ENCODE measurements around the gene KCNJ14. TPM values are rescaled to one million over a fixed set of nuclear protein-coding genes. Genes with fewer than 3 reads are reported as not detected.
"Not testable (repeated sequence)": the region's sequence is repeated elsewhere in the genome, so short reads cannot be mapped to it uniquely, and the experiment has no call there.

The KCNJ14 gene
- total and polyA plus RNA-seq, 5 donors from 2014 or later, result 0.03 to 2.2 (median 0.23) TPM; not detected in 1

DNA sequence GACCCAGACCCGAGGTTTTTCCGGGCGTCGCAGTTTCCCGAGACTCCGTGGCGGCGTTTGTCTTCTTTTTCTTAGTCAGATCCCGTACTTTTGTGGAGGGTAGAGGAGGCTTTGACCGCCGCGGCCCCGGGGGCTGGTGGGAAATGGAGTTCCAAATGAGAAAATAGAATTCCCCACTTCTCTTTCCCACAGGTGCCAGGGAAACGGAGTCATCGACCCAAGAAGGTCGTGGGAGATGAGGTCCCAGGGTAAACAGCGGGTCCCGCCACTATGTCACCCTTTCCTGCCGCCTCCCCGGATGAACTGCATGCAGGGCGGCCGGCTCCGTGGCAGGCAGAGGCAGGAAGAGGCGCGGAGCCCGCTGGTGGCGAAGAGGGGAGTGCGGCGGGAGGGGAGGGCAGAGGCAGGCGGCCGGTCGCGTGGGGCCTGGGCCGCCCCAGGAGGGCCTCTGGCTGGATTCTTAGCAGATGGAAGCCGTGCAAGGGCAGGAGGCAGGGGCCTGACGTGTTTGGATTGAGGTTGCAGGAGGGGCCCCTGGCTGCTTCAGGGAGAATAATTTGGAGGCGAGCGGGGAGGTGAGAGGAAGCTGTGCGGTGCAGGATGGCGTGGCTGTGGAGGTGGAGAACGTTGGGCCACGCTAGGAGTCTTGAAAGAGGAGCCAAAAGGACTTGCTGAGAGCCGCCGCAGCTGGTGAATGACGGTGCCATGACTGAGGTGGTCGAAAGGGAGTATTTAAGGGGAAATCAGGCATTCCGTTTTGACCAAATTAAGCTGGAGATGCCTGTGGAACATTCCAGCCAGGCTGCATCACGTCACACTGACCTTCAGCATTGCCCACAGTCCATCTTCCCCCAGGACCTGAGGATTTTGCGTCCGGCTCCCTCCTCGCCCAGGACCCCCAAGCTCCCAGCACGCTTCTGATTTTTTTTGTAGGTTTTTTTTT is 25.5 kb downstream of the KCNJ14 start:
- Histone ChIP-seq H3K36me3 (ENCODE audit: control insufficient read depth, insufficient read depth, low read length) (no peaks in the 10 kb centered on the region), H3K27me3 (ENCODE audit: control insufficient read depth, insufficient read depth, low read length) (no peaks in the 10 kb centered on the region), H3K4me1 (ENCODE audit: control insufficient read depth, insufficient read depth, low read length, poor library complexity, severe bottlenecking) (peaks cover 11% of the 10 kb centered on the region), H3K4me3 (ENCODE audit: low read depth, low read length) (peak overlapping the region; percentile 44), H3K27ac (ENCODE audit: insufficient read depth, low read length, poor library complexity, severe bottlenecking) (peak overlapping the region; percentile 60), H3K9me3 (ENCODE audit: control insufficient read depth in 2 of 2, low read length in 2 of 2) (no peaks in the 10 kb centered on the region)
- DNase-seq (peak; percentile 41 to 66 (median 52)), ATAC-seq (ENCODE audit: low read depth in 2 of 2) (peak; percentile 68 to 80)
- Mint-ChIP-seq H3K27ac (peak overlapping the region; percentile 75 to 90 (median 89)), H3K4me3 (peak overlapping the region; percentile 79 to 87 (median 84)), H3K4me1 (peaks cover 0 to 29% (median 10%) of the 10 kb centered on the region in 4 donors), H3K27me3 (no peaks in the 10 kb centered on the region), H3K9me3 (peaks cover 0 to 1% (median 0%) of the 10 kb centered on the region in 7 donors), H3K36me3 (peaks cover 3% of the 10 kb centered on the region)

- DNase-seq (no peak), ATAC-seq (ENCODE audit: low read depth in 2 of 2) (no peak)
- H3K36me3 Mint-ChIP-seq, result peaks cover 3% of the 10 kb centered on the region
- no peaks in the 10 kb centered on the region for H3K36me3 ChIP-seq (ENCODE audit: control insufficient read depth, insufficient read depth, low read length)
- no peaks in the 10 kb centered on the region for H3K9me3 Mint-ChIP-seq
- peaks cover 0 to 26% (median 10%) of the 10 kb centered on the region in 4 donors for H3K4me1 Mint-ChIP-seq
- H3K27me3 ChIP-seq (ENCODE audit: control insufficient read depth, insufficient read depth, low read length), result no peaks in the 10 kb centered on the region
- peaks cover 11% of the 10 kb centered on the region for H3K4me1 ChIP-seq (ENCODE audit: control insufficient read depth, insufficient read depth, low read length, poor library complexity, severe bottlenecking)
- H3K4me3 Mint-ChIP-seq, result peak overlapping the region in 3 of 4 donors; percentile 80 to 87 (median 83)
- H3K9me3 ChIP-seq (ENCODE audit: control insufficient read depth in 2 of 2, low read length in 2 of 2), result no peaks in the 10 kb centered on the region
- H3K4me3 ChIP-seq (ENCODE audit: low read depth, low read length), result no peak overlapping the region
- no peak overlapping the region for H3K27ac ChIP-seq (ENCODE audit: insufficient read depth, low read length, poor library complexity, severe bottlenecking)
- peak overlapping the region; percentile 31 to 75 (median 60) for H3K27ac Mint-ChIP-seq
- no peaks in the 10 kb centered on the region for H3K27me3 Mint-ChIP-seq
Measured at GRCh38 chr19:48481846-48482639, 26.7 kb downstream of the KCNJ14 start.

DNA sequence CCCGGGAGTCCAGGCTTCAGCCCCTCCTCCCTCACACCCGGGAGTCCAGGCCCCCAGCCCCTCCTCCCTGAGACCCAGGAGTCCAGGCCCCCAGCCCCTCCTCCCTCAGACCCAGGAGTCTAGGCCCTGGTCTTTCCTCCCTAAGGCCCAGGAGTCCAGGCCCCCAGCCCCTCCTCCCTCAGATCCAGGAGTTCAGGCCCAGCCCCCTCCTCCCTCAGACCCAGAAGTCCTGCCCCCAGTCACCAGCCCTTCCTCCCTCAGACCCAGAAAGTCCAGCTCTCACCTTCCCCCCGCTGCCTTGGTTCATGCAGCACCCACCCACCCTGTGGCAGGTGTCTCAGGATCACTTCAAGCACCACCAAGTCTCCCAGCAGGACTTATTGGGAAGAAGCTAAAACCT is 27.9 kb downstream of the KCNJ14 start:
- peak overlapping the region in 1 of 3 donors; percentile 80 for H3K27ac Mint-ChIP-seq
- peaks cover 11% of the 10 kb centered on the region for H3K4me1 ChIP-seq (ENCODE audit: control insufficient read depth, insufficient read depth, low read length, poor library complexity, severe bottlenecking)

GRCh38 chr19:48484247-48484893 is 29.0 kb downstream of the KCNJ14 start:
- ATAC-seq (ENCODE audit: low read depth in 2 of 2), result no peak
- Histone ChIP-seq H3K9me3 (ENCODE audit: control insufficient read depth in 2 of 2, low read length in 2 of 2) (no peaks in the 10 kb centered on the region), H3K27me3 (ENCODE audit: control insufficient read depth, insufficient read depth, low read length) (no peaks in the 10 kb centered on the region), H3K4me1 (ENCODE audit: control insufficient read depth, insufficient read depth, low read length, poor library complexity, severe bottlenecking) (peaks cover 11% of the 10 kb centered on the region), H3K27ac (ENCODE audit: insufficient read depth, low read length, poor library complexity, severe bottlenecking) (no peak overlapping the region), H3K36me3 (ENCODE audit: control insufficient read depth, insufficient read depth, low read length) (no peaks in the 10 kb centered on the region), H3K4me3 (ENCODE audit: low read depth, low read length) (no peak overlapping the region)
- Mint-ChIP-seq H3K27me3 (no peaks in the 10 kb centered on the region), H3K4me3 (peak overlapping the region in 2 of 4 donors; percentile 36 to 51), H3K4me1 (peaks cover 0 to 24% (median 10%) of the 10 kb centered on the region in 4 donors), H3K9me3 (no peaks in the 10 kb centered on the region), H3K27ac (peak overlapping the region in 1 of 3 donors; percentile 80), H3K36me3 (peaks cover 3% of the 10 kb centered on the region)
- DNase-seq, result no peak

More for the DNA sequence above, 27.9 kb downstream of the KCNJ14 start:
- H3K9me3 ChIP-seq (ENCODE audit: control insufficient read depth in 2 of 2, low read length in 2 of 2), result no peaks in the 10 kb centered on the region
- H3K27me3 Mint-ChIP-seq, result no peaks in the 10 kb centered on the region
- H3K36me3 Mint-ChIP-seq, result peaks cover 3% of the 10 kb centered on the region
- H3K27me3 ChIP-seq (ENCODE audit: control insufficient read depth, insufficient read depth, low read length), result no peaks in the 10 kb centered on the region
- no peak overlapping the region for H3K4me3 Mint-ChIP-seq
- no peak for ATAC-seq (ENCODE audit: low read depth in 2 of 2)
- no peaks in the 10 kb centered on the region for H3K36me3 ChIP-seq (ENCODE audit: control insufficient read depth, insufficient read depth, low read length)
- H3K4me3 ChIP-seq (ENCODE audit: low read depth, low read length), result no peak overlapping the region
- H3K27ac ChIP-seq (ENCODE audit: insufficient read depth, low read length, poor library complexity, severe bottlenecking), result no peak overlapping the region
- H3K4me1 Mint-ChIP-seq, result peaks cover 0 to 26% (median 10%) of the 10 kb centered on the region in 4 donors
- H3K9me3 Mint-ChIP-seq, result no peaks in the 10 kb centered on the region
- no peak for DNase-seq

- H3K4me3 Mint-ChIP-seq, result peak overlapping the region in 1 of 4 donors; percentile 4
- H3K9me3 ChIP-seq (ENCODE audit: control insufficient read depth in 2 of 2, low read length in 2 of 2), result no peaks in the 10 kb centered on the region
Measured at GRCh38 chr19:48484931-48485612, 29.7 kb downstream of the KCNJ14 start.

DNA sequence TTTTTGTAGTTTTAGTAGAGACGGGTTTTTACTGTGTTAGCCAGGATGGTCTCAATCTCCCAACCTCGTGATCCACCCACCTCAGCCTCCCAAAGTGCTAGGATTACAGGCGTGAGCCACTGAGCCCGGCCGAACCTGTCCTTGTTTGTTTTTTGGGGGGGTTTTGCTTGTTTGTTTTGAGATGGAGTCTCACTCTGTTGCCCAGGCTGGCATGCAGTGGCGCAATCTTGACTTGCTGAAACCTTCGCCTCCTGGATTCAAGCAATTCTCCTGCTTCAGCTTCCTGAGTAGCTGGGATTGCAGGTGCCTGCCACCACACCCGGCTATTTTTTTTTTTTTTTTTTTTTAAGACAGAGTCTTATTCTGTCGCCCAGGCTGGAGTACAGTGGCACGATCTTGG is 31.3 kb downstream of the KCNJ14 start:
- peaks cover 21% of the 10 kb centered on the region for H3K4me1 ChIP-seq (ENCODE audit: control insufficient read depth, insufficient read depth, low read length, poor library complexity, severe bottlenecking)
- H3K9me3 ChIP-seq (ENCODE audit: control insufficient read depth in 2 of 2, low read length in 2 of 2); H3K27ac ChIP-seq (ENCODE audit: insufficient read depth, low read length, poor library complexity, severe bottlenecking); H3K36me3 ChIP-seq (ENCODE audit: control insufficient read depth, insufficient read depth, low read length); H3K9me3 Mint-ChIP-seq; H3K36me3 Mint-ChIP-seq; H3K4me3 Mint-ChIP-seq; ATAC-seq (ENCODE audit: low read depth in 2 of 2); DNase-seq; H3K27me3 ChIP-seq (ENCODE audit: control insufficient read depth, insufficient read depth, low read length); H3K27ac Mint-ChIP-seq; H3K4me3 ChIP-seq (ENCODE audit: low read depth, low read length): not testable (repeated sequence)
- H3K27me3 Mint-ChIP-seq, result peaks cover 17% of the 10 kb centered on the region
- H3K4me1 Mint-ChIP-seq, result peaks cover 0 to 25% (median 5%) of the 10 kb centered on the region in 4 donors

More at GRCh38 chr19:48484931-48485612, 29.7 kb downstream of the KCNJ14 start:
- Histone ChIP-seq H3K27me3 (ENCODE audit: control insufficient read depth, insufficient read depth, low read length) (no peaks in the 10 kb centered on the region), H3K36me3 (ENCODE audit: control insufficient read depth, insufficient read depth, low read length) (no peaks in the 10 kb centered on the region), H3K4me1 (ENCODE audit: control insufficient read depth, insufficient read depth, low read length, poor library complexity, severe bottlenecking) (peaks cover 16% of the 10 kb centered on the region), H3K27ac (ENCODE audit: insufficient read depth, low read length, poor library complexity, severe bottlenecking) (no peak overlapping the region), H3K4me3 (ENCODE audit: low read depth, low read length) (no peak overlapping the region)
- Mint-ChIP-seq H3K9me3 (no peaks in the 10 kb centered on the region), H3K27me3 (peaks cover 4% of the 10 kb centered on the region), H3K4me1 (peaks cover 0 to 23% (median 10%) of the 10 kb centered on the region in 4 donors), H3K36me3 (peaks cover 3% of the 10 kb centered on the region), H3K27ac (no peak overlapping the region)
- DNase-seq, result no peak
- ATAC-seq (ENCODE audit: low read depth in 2 of 2), result no peak

DNA sequence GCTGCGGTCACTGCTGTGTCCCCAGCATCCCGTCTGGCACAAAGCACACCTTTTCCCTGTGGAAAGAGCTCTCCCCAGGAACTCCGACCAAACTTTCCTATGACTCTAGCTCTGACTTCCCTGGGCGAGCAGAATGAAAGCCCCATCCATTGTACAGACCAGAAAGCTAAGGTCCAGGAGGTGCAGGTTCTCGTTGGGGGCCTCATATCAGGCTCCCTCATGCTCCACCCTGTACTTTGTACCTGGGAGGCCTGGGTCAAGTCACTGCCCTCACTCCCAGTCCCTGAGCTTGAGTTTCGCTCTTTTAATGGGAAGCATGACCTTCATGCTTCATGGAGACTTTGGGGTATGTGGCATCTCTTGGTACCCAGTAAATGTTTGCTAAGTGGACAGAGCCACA is 32.2 kb downstream of the KCNJ14 start:
- Histone ChIP-seq H3K4me1 (ENCODE audit: control insufficient read depth, insufficient read depth, low read length, poor library complexity, severe bottlenecking) (peaks cover 24% of the 10 kb centered on the region), H3K36me3 (ENCODE audit: control insufficient read depth, insufficient read depth, low read length) (no peaks in the 10 kb centered on the region), H3K4me3 (ENCODE audit: low read depth, low read length) (no peak overlapping the region), H3K27ac (ENCODE audit: insufficient read depth, low read length, poor library complexity, severe bottlenecking) (no peak overlapping the region), H3K9me3 (ENCODE audit: control insufficient read depth in 2 of 2, low read length in 2 of 2) (no peaks in the 10 kb centered on the region), H3K27me3 (ENCODE audit: control insufficient read depth, insufficient read depth, low read length) (peaks cover 5% of the 10 kb centered on the region)
- DNase-seq, result no peak
- no peak for ATAC-seq (ENCODE audit: low read depth in 2 of 2)
- Mint-ChIP-seq H3K36me3 (peaks cover 3% of the 10 kb centered on the region), H3K4me1 (peaks cover 0 to 30% (median 10%) of the 10 kb centered on the region in 4 donors), H3K9me3 (no peaks in the 10 kb centered on the region), H3K27ac (no peak overlapping the region), H3K27me3 (peaks cover 24% of the 10 kb centered on the region), H3K4me3 (no peak overlapping the region)

All from CD4-positive, CD25-positive, alpha-beta regulatory T cell (primary cell).